IMR-90 (cell line): ENCODE data around the gene SRR. TPM values are rescaled to one million over a fixed set of nuclear protein-coding genes. Genes with fewer than 3 reads are reported as not detected.

Source experiments
- ATAC-seq: fragments of 200-7000 bp; cut with Tn5 transposase; 2 replicates; pipeline ENCODE4 v1.9.1; 2020; ENCODE audit warnings: low read depth, mild to moderate bottlenecking, moderate library complexity
- BruUV-seq: library from RNA; stranded (reverse); fragments of 400-500 nt; replicated peaks from 2 replicates; lab custom pipeline; 2021; lab: Mats Ljungman, UMichigan
- CTCF ChIA-PET: fragments of 300-600 bp; formaldehyde crosslinking; extraction: SDS; loops from one replicate; lab custom pipeline; 2021; ENCODE audit warnings: antibody characterized with exemption; lab: Yijun Ruan, JAX
- POLR2A ChIA-PET: fragments of 300-600 bp; sonication (Branson Sonifier 250); formaldehyde crosslinking; loops from one replicate; lab custom pipeline; 2022; ENCODE audit warnings: antibody characterized with exemption; ENCODE audit not compliant: unreplicated experiment; lab: Charles Lee
- DNase-seq: peaks from one replicate; pipeline ENCODE4 v3.0.0; 2013
- H2AFZ ChIP-seq: replicated peaks from 2 replicates; pipeline ENCODE3; 2013; ENCODE audit warnings: low read length, mild to moderate bottlenecking; ENCODE audit not compliant: poor library complexity
- H2AK5ac ChIP-seq: 2 replicates; pipeline ENCODE4 v1.6.1; 2013; ENCODE audit warnings: low read depth, low read length, inconsistent platforms
- H2AK9ac ChIP-seq: replicated peaks from 2 replicates; pipeline ENCODE3; 2013; ENCODE audit warnings: mild to moderate bottlenecking, low read depth, low read length, moderate library complexity; ENCODE audit not compliant: poor library complexity
- H2BK120ac ChIP-seq: 2 replicates; pipeline ENCODE4 v1.6.1; 2013; ENCODE audit warnings: low read depth, low read length, inconsistent platforms
- H2BK15ac ChIP-seq: 3 replicates; pipeline ENCODE4 v1.6.1; 2013; ENCODE audit warnings: low read depth, low read length, inconsistent platforms
- H2BK20ac ChIP-seq: 2 replicates; pipeline ENCODE4 v1.6.1; 2013; ENCODE audit warnings: low read depth, mild to moderate bottlenecking, inconsistent platforms, low read length, moderate library complexity
- H2BK5ac ChIP-seq: 2 replicates; pipeline ENCODE4 v1.6.1; 2013; ENCODE audit warnings: mild to moderate bottlenecking, low read depth, low read length, inconsistent platforms; ENCODE audit not compliant: poor library complexity, severe bottlenecking
- H3K14ac ChIP-seq: replicated peaks from 2 replicates; pipeline ENCODE4 v1.6.1; 2013; ENCODE audit warnings: low read depth, low read length, inconsistent platforms
- H3K18ac ChIP-seq: 2 replicates; pipeline ENCODE4 v1.6.1; 2013; ENCODE audit warnings: low read depth, low read length, control low read depth
- H3K23ac ChIP-seq: 2 replicates; pipeline ENCODE4 v1.6.1; 2013; ENCODE audit warnings: low read depth, low read length, inconsistent platforms
- H3K27ac ChIP-seq: 2 replicates; pipeline ENCODE4 v1.5.1; 2013; ENCODE audit warnings: mild to moderate bottlenecking, control low read depth, low read length; ENCODE audit not compliant: insufficient read depth
- H3K27me3 ChIP-seq: 2 replicates; pipeline ENCODE4 v1.6.1; 2013; ENCODE audit warnings: low read length; ENCODE audit not compliant: control insufficient read depth, insufficient read depth
- H3K36me3 ChIP-seq: 2 replicates; pipeline ENCODE4 v1.6.1; 2013; ENCODE audit warnings: low read length, mixed read lengths; ENCODE audit not compliant: control insufficient read depth, insufficient read depth
- H3K4ac ChIP-seq: 2 replicates; pipeline ENCODE4 v1.6.1; 2013; ENCODE audit warnings: low read depth, low read length, inconsistent platforms
- H3K4me1 ChIP-seq: 2 replicates; pipeline ENCODE4 v1.6.1; 2013; ENCODE audit warnings: low read length, mixed read lengths; ENCODE audit not compliant: control insufficient read depth, insufficient read depth
- H3K4me2 ChIP-seq: 2 replicates; pipeline ENCODE4 v1.6.1; 2013; ENCODE audit warnings: low read depth, mild to moderate bottlenecking, control low read depth, low read length, moderate library complexity
- H3K4me3 ChIP-seq: 2 replicates; pipeline ENCODE4 v1.5.1; 2013; ENCODE audit warnings: low read depth, mild to moderate bottlenecking, control low read depth, low read length, moderate library complexity; ENCODE audit not compliant: insufficient read depth
- H3K56ac ChIP-seq: 2 replicates; pipeline ENCODE4 v1.6.1; 2013; ENCODE audit warnings: low read length, inconsistent platforms; ENCODE audit not compliant: insufficient read depth; ENCODE audit errors: extremely low read depth
- H3K79me1 ChIP-seq, 2 experiments: 2 replicates each; pipeline ENCODE4 v1.6.1; 2013; ENCODE audit warnings: low read length in 2 of 2, inconsistent platforms in 1 of 2, low read depth in 1 of 2
- H3K9ac ChIP-seq: 2 replicates; pipeline ENCODE4 v1.6.1; 2013; ENCODE audit warnings: low read depth, low read length, control low read depth
- H3K9me1 ChIP-seq: 2 replicates; pipeline ENCODE4 v1.6.1; 2013; ENCODE audit warnings: low read length, inconsistent platforms; ENCODE audit not compliant: insufficient read depth
- H3K9me3 ChIP-seq: 2 replicates; pipeline ENCODE4 v1.6.1; 2013; ENCODE audit warnings: low read length; ENCODE audit not compliant: control insufficient read depth, insufficient read depth
- H4K20me1 ChIP-seq: 2 replicates; pipeline ENCODE4 v1.6.1; 2013; ENCODE audit warnings: low read length, inconsistent platforms; ENCODE audit not compliant: insufficient read depth
- H4K5ac ChIP-seq: 2 replicates; pipeline ENCODE4 v1.6.1; 2013; ENCODE audit warnings: mild to moderate bottlenecking, low read depth, low read length, control low read depth
- H4K8ac ChIP-seq, 2 experiments: 2 replicates each; pipeline ENCODE4 v1.6.1; 2013; ENCODE audit warnings: low read depth in 2 of 2, low read length in 2 of 2, control low read depth in 1 of 2, inconsistent platforms in 1 of 2
- H4K91ac ChIP-seq: 2 replicates; pipeline ENCODE4 v1.6.1; 2013; ENCODE audit warnings: low read depth, low read length, inconsistent platforms; ENCODE audit not compliant: insufficient read depth
- CEBPB ChIP-seq: IDR thresholded peaks from 2 replicates; pipeline ENCODE4 v1.6.1; 2012; ENCODE audit warnings: low read depth, low read length, improper control_type of control experiment
- CHD1 ChIP-seq: IDR thresholded peaks from 2 replicates; pipeline ENCODE4 v1.6.1; 2012; ENCODE audit warnings: low read depth, low read length, improper control_type of control experiment
- FOS ChIP-seq: fragments of 150-350 bp; IDR thresholded peaks from 2 replicates; pipeline ENCODE4 v1.6.1; 2016; ENCODE audit warnings: low read depth, low read length
- MXI1 ChIP-seq: IDR thresholded peaks from 2 replicates; pipeline ENCODE4 v1.6.1; 2012; ENCODE audit warnings: low read depth, mild to moderate bottlenecking, low read length, moderate library complexity, borderline replicate concordance
- RAD21 ChIP-seq: IDR thresholded peaks from 2 replicates; pipeline ENCODE4 v1.6.1; 2012; ENCODE audit warnings: low read length, improper control_type of control experiment
- RCOR1 ChIP-seq: IDR thresholded peaks from 2 replicates; pipeline ENCODE4 v1.6.1; 2012; ENCODE audit warnings: mild to moderate bottlenecking, low read length, improper control_type of control experiment; ENCODE audit not compliant: insufficient replicate concordance
- RFX5 ChIP-seq: IDR thresholded peaks from 2 replicates; pipeline ENCODE4 v1.8.0; 2012; ENCODE audit warnings: low read depth, mild to moderate bottlenecking, low read length, moderate library complexity
- USF2 ChIP-seq: fragments of 150-350 bp; IDR thresholded peaks from 2 replicates; pipeline ENCODE4 v1.6.1; 2017; ENCODE audit warnings: mild to moderate bottlenecking, antibody characterized with exemption, low read length, low read depth
- WGBS, 2 experiments: methylation state at CpG; one replicate each; pipeline versions ENCODE4 v1.1.5 to v1.1.7; 2013; ENCODE audit warnings: missing lambda C conversion rate in 2 of 2; ENCODE audit not compliant: insufficient read length in 1 of 2; ENCODE audit errors: extremely low coverage in 2 of 2; 5-methylcytosine and 5-hydroxymethylcytosine counted together
- dilution Hi-C: fragments of 300-500 bp; cut with HindIII; formaldehyde crosslinking; loops from one replicate; pipeline ENCODE4 v1.14.3; 2018; ENCODE audit warnings: low sequenced_read_pairs; ENCODE audit not compliant: unreplicated experiment
- in situ Hi-C: fragments of 300-500 bp; cut with MboI; formaldehyde crosslinking; loops from 3 replicates; pipeline ENCODE4 v1.14.3; 2019; ENCODE audit warnings: low sequenced_read_pairs, inconsistent platforms, mixed read lengths
- intact Hi-C: fragments of 100-400 bp; cut with micrococcal nuclease; formaldehyde crosslinking; loops from 2 replicates; pipeline ENCODE4 v1.10.0; 2022
- polyA plus RNA-seq, 3 experiments: library from polyadenylated mRNA; depleted of rRNA; stranded (reverse); fragments of >200 nt; gene quantifications; 2 replicates each; pipeline ENCODE4 v1.2.3, GENCODE V29; 2012; ENCODE audit warnings: low replicate concordance in 1 of 3
- total RNA-seq: library from RNA; depleted of rRNA; stranded (reverse); fragments of >200 nt; gene quantifications from 2 replicates; pipeline ENCODE4 v1.2.3, GENCODE V29; 2012

The SRR gene
- total and polyA plus RNA-seq, 2 of the 4 experiments (the other 2 are of a cell fraction) = 14.5 to 52.7 TPM

GRCh38 chr17:2351269-2351668, 47.5 kb downstream of the SRR start:
- no TSS peak for BruUV-seq
- ChIA-PET CTCF (no interaction called here), POLR2A (no interaction called here)
- Histone ChIP-seq H3K4ac (no peak overlapping the region), H2AK5ac (no peak overlapping the region), H2AFZ (no peak overlapping the region), H2AK9ac (no peak overlapping the region), H4K8ac (no peak overlapping the region), H3K27me3 (no peaks in the 10 kb centered on the region), H2BK20ac (no peak overlapping the region), H3K79me1 (peaks cover 5 to 28% of the 10 kb centered on the region in 2 experiments; a peak in 3 of 4 replicates), H3K4me2 (no peak overlapping the region), H2BK15ac (no peak overlapping the region), H3K9ac (no peak overlapping the region), H3K23ac (no peak overlapping the region), H4K5ac (no peak overlapping the region), H4K91ac (no peak overlapping the region), H2BK5ac (no peak overlapping the region), H3K9me1 (peaks cover 9% of the 10 kb centered on the region; the same call in 1 of the 2 replicates), H3K4me3 (no peak overlapping the region), H3K4me1 (peaks cover 9% of the 10 kb centered on the region), H3K36me3 (peaks cover 4% of the 10 kb centered on the region; the same call in 1 of the 2 replicates), H4K20me1 (peaks cover 28% of the 10 kb centered on the region), H3K14ac (no peak overlapping the region), H3K9me3 (no peaks in the 10 kb centered on the region), H3K27ac (no peak overlapping the region), H2BK120ac (no peak overlapping the region), H3K18ac (no peak overlapping the region), H3K56ac (no peak overlapping the region)
- ATAC-seq = no peak
- TF ChIP-seq RAD21 = no peak
- TF ChIP-seq FOS = no peak
- no peak for TF ChIP-seq RCOR1
- no peak for TF ChIP-seq MXI1
- TF ChIP-seq CHD1 = no peak
- TF ChIP-seq CEBPB = no peak
- no peak for TF ChIP-seq USF2
- TF ChIP-seq RFX5 = no peak
- dilution Hi-C loops (no loop called here), intact Hi-C loops (loop anchor here (5.0 kb wide), 1 partner anchor 299 kb away; no protein-coding TSS in a partner anchor), in situ Hi-C loops (no loop called here)
- DNase-seq = no peak
- 93% methylated on average over 3 of the region's 6 CpGs; no CpG with 5 or more reads in 1 of the 2 experiments for WGBS, 2 experiments
